Measurements from ENCODE around the gene FOXO6.

GRCh38 chr1:41397753-41398330 lies 36.6 kb downstream of the FOXO6 start:
- TF ChIP-seq CREB1 (CRISPR knock-in tag; IDR thresholded peaks at IDR 0.05; ENCODE audit: low read depth) (no peak), CTCF (conservative IDR thresholded peaks at IDR 0.05; ENCODE audit: low read depth in 2 of 2) (no peak), POLR2AphosphoS5 (IDR thresholded peaks at IDR 0.05; ENCODE audit: low read depth) (no peak), JUNB (IDR thresholded peaks at IDR 0.05; ENCODE audit: unreplicated experiment) (no peak), EZH2phosphoT487 (IDR thresholded peaks at IDR 0.05; ENCODE audit: unreplicated experiment) (no peak), EZH2 (IDR thresholded peaks at IDR 0.05; ENCODE audit: low read depth, unreplicated experiment) (no peak), ZNF331 (CRISPR knock-in tag; IDR thresholded peaks at IDR 0.05; ENCODE audit: low read depth) (no peak), NANOG (IDR thresholded peaks at IDR 0.05; ENCODE audit: borderline replicate concordance) (no peak), ZNF462 (CRISPR knock-in tag; IDR thresholded peaks at IDR 0.05) (no peak), STAT1 (IDR thresholded peaks at IDR 0.05; ENCODE audit: unreplicated experiment) (no peak)
- TF ChIP-seq, protein P1, sequence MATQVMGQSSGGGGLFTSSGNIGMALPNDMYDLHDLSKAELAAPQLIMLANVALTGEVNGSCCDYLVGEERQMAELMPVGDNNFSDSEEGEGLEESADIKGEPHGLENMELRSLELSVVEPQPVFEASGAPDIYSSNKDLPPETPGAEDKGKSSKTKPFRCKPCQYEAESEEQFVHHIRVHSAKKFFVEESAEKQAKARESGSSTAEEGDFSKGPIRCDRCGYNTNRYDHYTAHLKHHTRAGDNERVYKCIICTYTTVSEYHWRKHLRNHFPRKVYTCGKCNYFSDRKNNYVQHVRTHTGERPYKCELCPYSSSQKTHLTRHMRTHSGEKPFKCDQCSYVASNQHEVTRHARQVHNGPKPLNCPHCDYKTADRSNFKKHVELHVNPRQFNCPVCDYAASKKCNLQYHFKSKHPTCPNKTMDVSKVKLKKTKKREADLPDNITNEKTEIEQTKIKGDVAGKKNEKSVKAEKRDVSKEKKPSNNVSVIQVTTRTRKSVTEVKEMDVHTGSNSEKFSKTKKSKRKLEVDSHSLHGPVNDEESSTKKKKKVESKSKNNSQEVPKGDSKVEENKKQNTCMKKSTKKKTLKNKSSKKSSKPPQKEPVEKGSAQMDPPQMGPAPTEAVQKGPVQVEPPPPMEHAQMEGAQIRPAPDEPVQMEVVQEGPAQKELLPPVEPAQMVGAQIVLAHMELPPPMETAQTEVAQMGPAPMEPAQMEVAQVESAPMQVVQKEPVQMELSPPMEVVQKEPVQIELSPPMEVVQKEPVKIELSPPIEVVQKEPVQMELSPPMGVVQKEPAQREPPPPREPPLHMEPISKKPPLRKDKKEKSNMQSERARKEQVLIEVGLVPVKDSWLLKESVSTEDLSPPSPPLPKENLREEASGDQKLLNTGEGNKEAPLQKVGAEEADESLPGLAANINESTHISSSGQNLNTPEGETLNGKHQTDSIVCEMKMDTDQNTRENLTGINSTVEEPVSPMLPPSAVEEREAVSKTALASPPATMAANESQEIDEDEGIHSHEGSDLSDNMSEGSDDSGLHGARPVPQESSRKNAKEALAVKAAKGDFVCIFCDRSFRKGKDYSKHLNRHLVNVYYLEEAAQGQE (IDR thresholded peaks at IDR 0.05; ENCODE audit: unreplicated experiment): no peak
